GM18526 (cell line): ENCODE results near the gene SLC44A1.

Experiments
- POLR2A ChIP-seq: IDR thresholded peaks from 3 replicates; pipeline ENCODE4 v1.6.1; 2011; ENCODE audit not compliant: insufficient read length; ENCODE audit errors: extremely low read depth

SLC44A1 gene

DNA sequence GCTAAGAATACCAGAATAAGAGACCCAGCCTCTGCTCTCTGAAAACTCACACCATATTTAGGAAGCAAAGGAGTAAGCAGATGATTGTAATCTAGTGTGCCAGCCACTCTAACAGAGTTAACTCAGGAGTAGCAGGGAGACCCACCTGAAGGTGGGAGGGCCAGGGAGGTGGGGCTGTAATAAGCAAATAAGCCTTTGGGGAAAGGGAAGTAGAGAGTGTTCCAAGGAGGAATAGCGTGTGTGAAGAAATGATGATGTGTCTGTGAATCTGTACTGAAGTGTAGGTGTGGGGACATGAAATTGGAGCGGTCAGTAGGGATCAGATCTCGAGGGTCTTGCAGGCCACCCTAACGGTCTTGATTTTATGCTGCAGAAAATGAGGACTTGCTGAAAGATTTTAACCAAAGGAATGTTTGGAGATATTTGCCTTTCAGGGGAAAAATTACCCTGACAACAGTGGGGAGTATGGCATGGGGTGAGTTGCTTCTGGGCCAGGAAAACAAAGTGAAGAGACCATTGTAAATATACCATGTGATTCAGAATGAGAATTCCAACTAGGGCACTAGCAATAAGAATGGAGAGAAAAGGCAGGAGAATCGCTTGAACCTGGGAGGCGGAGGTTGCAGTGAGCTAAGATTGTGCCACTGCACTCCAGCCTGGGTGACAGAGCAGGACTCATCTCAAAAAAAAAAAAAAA lies 159.2 kb downstream of the SLC44A1 start:
- no peak for TF ChIP-seq POLR2A

DNA sequence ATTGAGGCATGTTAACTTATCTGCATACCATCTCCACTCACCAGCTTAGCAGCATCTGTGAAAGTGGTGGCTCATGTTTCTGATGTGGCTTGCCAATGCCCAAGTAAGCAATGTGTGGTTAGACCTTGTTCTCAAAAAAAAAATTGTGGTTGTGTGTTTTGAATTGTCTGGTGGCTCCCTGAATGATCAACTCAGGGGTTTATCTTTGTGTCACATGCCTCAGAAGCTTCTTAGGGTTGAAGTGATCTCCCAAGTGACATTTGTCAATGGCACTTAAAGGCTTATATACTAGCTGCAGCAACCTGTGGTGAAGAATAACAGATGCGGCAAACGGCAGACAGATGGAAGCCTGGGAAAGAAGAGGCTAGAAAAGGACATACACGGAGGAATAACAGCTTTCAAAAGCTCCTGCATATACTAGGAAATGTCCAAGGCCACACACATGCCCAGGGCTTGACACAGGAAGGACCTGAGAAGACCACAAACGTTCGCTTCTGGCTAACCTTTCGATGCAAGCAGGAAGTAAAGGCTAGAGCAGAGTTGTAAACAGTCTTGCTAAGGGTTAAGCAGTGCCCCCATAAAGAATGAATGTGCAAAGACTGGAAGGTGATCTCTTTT lies 161.2 kb downstream of the SLC44A1 start:
- no peak for TF ChIP-seq POLR2A

DNA sequence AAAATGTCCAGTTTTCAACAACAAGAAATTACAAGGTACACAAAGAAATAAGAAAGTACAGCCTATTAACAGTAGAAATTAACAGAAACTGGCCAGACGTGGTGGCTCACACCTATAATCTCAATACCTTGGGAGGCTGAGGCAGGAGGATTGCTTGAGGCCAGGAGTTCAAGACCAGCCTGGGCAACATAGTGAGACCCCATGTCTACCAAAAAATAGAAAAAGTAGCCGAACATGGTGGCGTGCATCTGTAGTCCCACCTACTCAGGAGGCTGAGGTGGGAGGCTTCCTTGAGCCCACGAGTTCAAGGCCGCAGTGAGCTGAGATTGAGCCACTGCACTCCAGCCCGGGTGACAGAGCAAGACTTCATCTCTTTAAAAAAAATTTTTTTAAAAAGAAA lies 161.9 kb downstream of the SLC44A1 start:
- no peak for TF ChIP-seq POLR2A

DNA sequence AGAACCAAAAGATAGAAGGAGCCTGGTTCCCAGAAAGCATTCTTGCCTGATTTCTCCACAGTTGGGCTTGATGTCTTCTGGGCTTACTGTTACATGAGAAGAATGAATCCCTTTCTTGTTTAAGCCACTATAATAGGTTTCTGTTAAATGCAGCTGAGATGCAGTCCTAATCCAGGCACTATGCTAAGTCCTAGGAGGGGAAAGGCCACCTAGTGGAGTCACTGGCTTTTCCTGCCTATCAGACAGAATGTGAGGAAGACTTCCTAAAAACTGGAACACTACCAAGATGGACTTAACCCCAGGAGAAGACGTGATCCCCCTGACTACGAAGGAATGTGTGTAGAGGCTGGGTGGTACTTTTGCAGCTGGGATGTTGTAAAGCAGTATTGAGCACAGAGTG lies 169.1 kb downstream of the SLC44A1 start:
- TF ChIP-seq POLR2A = no peak

DNA sequence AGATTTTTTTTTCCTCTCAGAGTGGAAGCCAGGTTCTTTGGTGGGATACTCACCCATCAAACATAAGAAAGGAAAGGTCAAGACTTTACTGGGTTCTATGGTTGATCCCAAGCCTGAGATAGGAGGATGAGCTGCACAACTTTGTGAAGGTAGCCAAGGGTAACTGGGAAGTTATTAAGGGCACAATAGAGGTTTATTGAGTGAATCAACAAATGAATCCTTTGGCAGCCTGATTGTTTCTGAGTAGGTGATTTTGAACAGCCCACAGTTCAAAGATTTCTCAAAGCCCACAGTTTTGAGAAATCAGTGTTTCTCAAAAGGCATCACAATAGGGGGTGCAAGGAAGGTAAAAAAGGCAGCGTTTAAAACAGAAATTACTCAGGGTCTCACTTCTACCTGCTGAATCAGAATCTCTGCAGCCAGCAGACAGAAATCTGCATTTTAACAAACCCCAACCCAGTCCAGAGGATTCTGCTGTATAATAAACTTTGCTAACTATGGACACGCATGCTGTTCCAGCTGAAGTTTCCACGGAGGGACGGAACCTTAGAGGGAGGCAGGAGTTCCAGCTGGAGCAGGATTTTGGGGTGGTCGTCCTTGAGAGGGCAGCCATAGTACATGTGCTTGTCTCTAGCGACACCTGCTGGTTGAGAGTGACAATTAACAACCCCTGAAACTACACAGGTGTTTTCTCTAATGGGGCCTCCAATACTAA lies 170.7 kb downstream of the SLC44A1 start:
- TF ChIP-seq POLR2A = no peak

DNA sequence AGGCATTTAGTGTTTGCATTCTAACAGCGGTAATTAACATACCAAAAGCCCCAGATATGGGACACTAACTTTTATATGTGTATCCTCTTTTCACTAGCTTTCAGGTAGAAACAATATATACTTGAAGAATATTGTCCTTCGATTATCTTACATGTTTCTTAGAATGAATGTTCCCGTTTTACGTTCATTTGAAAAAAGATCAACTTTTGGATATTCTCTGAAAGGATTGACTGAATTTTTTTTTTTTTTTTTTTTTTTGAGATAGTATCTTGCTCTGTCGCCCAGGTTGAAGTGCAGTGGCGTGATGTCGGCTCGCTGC lies 171.2 kb downstream of the SLC44A1 start:
- TF ChIP-seq POLR2A = no peak

DNA sequence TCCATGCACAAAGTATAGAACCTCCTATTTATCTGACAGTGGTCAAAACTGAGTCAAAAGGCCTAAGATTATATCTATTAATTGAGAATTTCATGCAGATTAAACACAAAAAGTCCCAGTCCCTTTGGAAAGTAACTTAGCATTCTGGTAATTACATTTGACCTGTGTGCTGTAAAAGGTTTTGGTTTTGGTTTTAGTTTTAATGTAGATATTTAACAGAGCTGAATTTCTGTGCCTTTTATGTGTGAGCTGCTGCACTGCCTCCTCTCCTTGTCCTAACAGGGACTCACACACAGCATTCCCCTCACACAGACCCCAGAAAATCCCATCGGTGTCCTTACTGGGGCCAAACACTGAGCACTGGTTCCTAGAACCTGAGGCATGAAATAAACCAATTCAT lies 172.4 kb downstream of the SLC44A1 start:
- TF ChIP-seq POLR2A = no peak

DNA sequence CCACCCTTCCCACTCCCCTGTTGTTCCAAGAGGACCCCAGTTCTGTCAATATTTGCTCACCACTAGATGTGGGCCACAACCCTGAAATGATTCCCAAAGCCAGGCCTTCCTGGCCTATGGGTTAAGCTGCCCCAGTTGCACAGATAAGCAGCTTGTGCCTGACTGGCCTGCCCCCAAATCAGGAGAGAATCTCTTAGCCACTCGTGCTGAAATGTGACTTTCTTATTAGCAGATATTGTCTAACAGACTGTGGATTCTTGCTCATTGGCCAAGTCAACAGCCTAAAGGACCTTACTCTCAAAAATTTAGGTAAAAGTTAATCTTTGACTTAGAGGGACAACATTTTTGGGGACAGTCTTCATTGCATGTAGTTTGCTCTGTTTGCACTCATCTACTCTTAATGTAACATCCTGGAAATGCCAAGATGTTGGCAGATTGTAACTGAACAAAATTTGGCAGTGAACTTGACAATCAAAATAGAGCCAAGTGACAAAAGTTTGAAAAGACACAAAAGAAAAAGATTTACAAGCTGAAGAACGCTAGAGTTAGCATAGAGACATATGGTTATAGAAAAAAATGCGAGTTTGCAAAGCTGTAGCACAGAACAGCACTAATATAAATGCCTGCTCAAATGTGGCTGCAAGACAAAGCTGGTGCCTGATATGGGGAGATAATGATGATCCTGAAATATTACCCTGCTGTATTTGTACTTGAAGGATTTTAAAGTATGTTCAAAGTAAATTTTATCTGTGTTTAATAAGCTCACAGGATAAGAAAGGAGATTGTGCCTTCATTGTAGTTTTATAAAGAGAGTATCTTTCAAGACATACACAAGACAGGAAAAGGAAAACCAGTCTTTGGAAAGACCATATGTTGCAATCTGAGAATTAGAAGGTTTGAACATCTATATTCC lies 174.4 kb downstream of the SLC44A1 start:
- no peak for TF ChIP-seq POLR2A

DNA sequence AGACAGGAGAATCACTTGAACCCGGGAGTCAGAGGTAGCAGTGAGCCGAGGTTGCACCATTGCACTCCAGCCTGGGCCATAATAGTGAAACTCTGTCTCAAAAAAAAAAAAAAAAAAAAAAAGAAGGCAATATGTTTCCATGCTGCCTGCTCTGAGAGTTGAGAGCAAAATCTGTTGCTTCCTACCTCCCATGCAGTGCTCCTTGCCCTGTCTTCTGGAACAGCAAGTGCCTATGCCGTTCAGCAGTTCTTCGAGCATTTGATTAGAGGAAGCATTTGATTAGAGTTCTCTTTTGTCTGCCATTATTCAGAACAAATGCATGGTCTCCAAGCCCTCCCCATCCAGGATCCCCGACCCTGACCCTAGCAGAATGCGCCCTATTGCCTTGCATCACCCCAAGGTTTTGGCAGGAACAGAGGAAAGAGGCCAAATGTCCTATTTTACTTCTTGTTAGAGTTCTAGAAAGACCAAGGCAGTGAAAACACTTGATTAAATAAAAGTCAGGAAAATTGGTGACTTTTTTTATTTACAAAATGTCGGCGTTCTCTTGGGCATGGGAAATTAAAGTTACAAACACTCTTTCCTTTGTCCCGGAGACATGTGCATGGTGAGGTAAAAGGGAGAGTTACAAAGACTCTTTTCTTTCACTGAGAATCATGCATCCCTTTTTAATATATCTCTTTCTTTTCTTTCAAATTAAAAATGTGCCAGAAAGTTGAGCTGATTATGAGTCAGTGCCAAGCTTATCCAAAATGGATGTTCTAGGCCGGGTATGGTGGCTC lies 175.6 kb downstream of the SLC44A1 start:
- no peak for TF ChIP-seq POLR2A

DNA sequence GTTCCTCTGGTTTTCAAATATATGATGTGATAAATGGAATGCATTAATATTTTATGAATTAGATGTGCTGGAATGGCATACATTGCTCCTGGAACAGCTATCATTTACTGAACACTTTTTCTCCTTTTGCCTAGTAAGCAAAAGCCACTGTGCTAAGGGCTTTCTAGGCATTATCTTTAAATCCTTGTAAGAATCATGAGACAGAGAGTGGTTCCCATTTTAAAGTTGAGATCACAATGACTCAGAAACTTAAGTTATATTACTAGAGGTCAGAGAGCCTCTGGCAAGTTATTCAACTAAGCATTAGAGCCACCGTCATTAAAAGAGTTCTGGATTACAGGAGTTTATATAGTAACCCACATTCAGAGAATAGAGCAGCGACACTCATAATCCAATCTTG lies 176.7 kb downstream of the SLC44A1 start:
- TF ChIP-seq POLR2A = no peak

DNA sequence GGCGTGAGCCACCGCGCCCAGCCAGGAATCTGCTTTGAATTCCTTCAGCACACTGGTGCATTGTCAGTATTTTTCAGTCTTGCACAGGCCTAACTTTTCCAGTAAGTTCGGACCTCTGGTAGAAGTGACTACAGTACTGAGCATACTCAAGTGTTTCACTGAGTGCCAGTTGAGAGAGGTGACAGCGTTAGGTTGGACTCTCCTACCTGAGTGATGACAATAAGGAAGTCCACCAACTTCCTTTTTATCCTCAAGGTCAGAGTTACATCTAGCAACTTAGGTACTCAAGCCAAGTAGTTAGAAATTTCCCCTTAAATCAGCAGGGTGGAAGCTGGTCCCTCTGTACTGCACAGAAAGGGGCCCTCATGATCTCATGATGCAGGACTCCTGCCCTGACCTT lies 177.4 kb downstream of the SLC44A1 start:
- no peak for TF ChIP-seq POLR2A

DNA sequence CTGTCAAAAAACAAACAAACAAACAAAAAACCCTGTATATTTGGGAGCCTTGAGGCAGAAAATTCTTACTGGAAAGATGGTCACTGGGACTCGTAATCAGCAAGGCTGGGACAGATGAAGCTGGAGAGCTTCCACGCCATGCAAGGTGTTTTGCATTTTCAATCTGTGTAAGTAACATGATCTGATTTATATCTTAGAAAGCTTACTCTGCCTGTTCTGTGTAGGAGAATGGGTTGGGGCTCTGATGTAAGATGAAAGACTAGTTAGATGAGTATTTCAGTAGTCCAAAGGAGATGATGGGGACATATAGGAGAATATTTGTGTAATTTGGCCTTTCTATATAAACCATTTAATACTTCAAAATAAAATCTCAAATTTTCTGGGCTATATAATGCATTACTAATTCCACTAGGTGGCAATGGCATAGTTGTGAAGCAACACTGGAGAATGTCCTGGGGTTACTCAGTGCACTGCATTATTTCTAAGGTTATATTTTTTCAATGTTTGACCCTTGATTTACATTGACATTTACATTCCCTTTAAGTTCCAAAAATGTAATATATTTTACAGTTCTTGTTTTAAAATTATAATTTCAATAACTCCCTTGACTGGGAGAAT lies 181.5 kb downstream of the SLC44A1 start:
- TF ChIP-seq POLR2A = no peak

DNA sequence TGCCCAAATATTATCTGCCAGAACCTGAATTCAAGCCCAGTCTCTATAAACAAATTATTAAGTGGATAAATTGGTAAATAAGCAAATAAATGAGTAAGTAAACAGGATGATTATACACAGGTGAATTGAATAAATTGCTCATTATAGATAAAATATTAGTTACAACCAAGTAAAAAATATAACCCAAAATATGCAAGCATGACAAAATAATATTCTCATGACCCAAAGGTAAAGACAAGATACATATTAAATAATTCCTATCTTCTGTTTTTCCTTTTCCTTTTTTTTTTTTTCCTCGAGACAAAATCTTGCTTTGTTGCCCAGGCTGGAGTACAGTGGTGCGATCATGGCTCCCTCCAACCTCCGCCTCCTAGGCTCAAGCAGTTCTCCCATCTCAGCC lies 182.2 kb downstream of the SLC44A1 start:
- no peak for TF ChIP-seq POLR2A
